Tibial nerve (tissue), 4 donors: ENCODE measurements around the gene GBE1.

Experiments
- EP300 ChIP-seq, 2 donors: sonication (generic); formaldehyde crosslinking; IDR thresholded peaks; one replicate each; pipeline ENCODE4 v1.6.1; 2017; ENCODE audit warnings: antibody characterized with exemption in 2 of 2, mild to moderate bottlenecking in 1 of 2
- POLR2A ChIP-seq, 2 donors: fragments of 450-650 bp; IDR thresholded peaks; one replicate each; pipeline ENCODE4 v1.6.1; 2017; ENCODE audit warnings: antibody characterized with exemption in 2 of 2, mild to moderate bottlenecking in 2 of 2, moderate library complexity in 2 of 2
- TF ChIP-seq, protein P1 (sequence below), 5 experiments: fragments of 200-600 bp in 3 of 5; fragments of 450-650 bp in 2 of 5; sonication (generic) in 3 of 5; IDR thresholded peaks; one replicate each; pipeline ENCODE4 v1.5.1; 2016 to 2019; ENCODE audit warnings: antibody characterized with exemption in 5 of 5, mild to moderate bottlenecking in 3 of 5, moderate library complexity in 2 of 5

GRCh38 chr3:81769299-81769698, 7.9 kb upstream of the GBE1 start:
- TF ChIP-seq, protein P1, sequence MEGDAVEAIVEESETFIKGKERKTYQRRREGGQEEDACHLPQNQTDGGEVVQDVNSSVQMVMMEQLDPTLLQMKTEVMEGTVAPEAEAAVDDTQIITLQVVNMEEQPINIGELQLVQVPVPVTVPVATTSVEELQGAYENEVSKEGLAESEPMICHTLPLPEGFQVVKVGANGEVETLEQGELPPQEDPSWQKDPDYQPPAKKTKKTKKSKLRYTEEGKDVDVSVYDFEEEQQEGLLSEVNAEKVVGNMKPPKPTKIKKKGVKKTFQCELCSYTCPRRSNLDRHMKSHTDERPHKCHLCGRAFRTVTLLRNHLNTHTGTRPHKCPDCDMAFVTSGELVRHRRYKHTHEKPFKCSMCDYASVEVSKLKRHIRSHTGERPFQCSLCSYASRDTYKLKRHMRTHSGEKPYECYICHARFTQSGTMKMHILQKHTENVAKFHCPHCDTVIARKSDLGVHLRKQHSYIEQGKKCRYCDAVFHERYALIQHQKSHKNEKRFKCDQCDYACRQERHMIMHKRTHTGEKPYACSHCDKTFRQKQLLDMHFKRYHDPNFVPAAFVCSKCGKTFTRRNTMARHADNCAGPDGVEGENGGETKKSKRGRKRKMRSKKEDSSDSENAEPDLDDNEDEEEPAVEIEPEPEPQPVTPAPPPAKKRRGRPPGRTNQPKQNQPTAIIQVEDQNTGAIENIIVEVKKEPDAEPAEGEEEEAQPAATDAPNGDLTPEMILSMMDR (IDR thresholded peaks at IDR 0.05): no peak
- TF ChIP-seq POLR2A (IDR thresholded peaks at IDR 0.05) (no peak), EP300 (IDR thresholded peaks at IDR 0.05) (no peak)
